Naive thymus-derived CD8-positive, alpha-beta T cell (primary cell): ENCODE data around the gene ANKS1B. TPM values are rescaled to one million over a fixed set of nuclear protein-coding genes. Genes with fewer than 3 reads are reported as not detected.

ENCODE experiments used
- ATAC-seq, 2 donors: fragments of 150-1000 bp; cut with Tn5 transposase in 1 of 2; sonication (Bioruptor Pico), chemical (Tn5 transposase) in 1 of 2; 1 replicate in 1 of 2; 2 replicates in 1 of 2; pipeline ENCODE4 v1.10.0; 2021; ENCODE audit warnings: mild to moderate bottlenecking in 2 of 2, moderate library complexity in 2 of 2
- POLR2A ChIA-PET: fragments of 350-600 bp; sonication (Branson Sonifier 250); formaldehyde crosslinking; loops from one replicate; lab custom pipeline; 2021; ENCODE audit warnings: antibody characterized with exemption; lab: Charles Lee
- DNase-seq, 10 donors: peaks; one replicate each; pipeline versions ENCODE4 v3.0.0 to v3.0.0-alpha.2; 2020 to 2022
- H3K27ac Mint-ChIP-seq, 10 donors: one replicate each; pipeline ENCODE4 v1.8.0; 2020 to 2022; ENCODE audit warnings: mild to moderate bottlenecking in 10 of 10, mixed read lengths in 10 of 10, moderate library complexity in 4 of 10, inconsistent platforms in 1 of 10
- H3K27me3 Mint-ChIP-seq, 5 donors: one replicate each; pipeline ENCODE4 v1.8.0; 2021 to 2022; ENCODE audit warnings: mixed read lengths in 5 of 5
- H3K36me3 Mint-ChIP-seq, 3 donors: one replicate each; pipeline ENCODE4 v1.8.0; 2020 to 2022; ENCODE audit warnings: mixed read lengths in 3 of 3, mild to moderate bottlenecking in 2 of 3, inconsistent platforms in 1 of 3
- H3K4me1 Mint-ChIP-seq, 4 donors: one replicate each; pipeline ENCODE4 v1.8.0; 2021 to 2022; ENCODE audit warnings: mixed read lengths in 4 of 4
- H3K4me3 Mint-ChIP-seq, 10 donors: one replicate each; pipeline ENCODE4 v1.8.0; 2020 to 2022; ENCODE audit warnings: mild to moderate bottlenecking in 10 of 10, mixed read lengths in 10 of 10, moderate library complexity in 6 of 10, inconsistent platforms in 1 of 10
- H3K9me3 Mint-ChIP-seq, 9 donors: one replicate each; pipeline ENCODE4 v1.8.0; 2020 to 2022; ENCODE audit warnings: mixed read lengths in 9 of 9, mild to moderate bottlenecking in 3 of 9, inconsistent platforms in 1 of 9, moderate library complexity in 1 of 9
- polyA plus RNA-seq, 3 donors: library from polyadenylated mRNA; unstranded; fragments of 300-500 nt; fragmentation: Illumina TruSeq; gene quantifications; one replicate each; pipeline ENCODE4 v1.2.3, GENCODE V29; 2021
- total RNA-seq, 8 experiments: library from RNA in 2 of 8; stranded (reverse) in 2 of 8; gene quantifications; one replicate each; pipeline ENCODE4 v1.2.3 and lab custom pipeline; 2021 to 2026

The ANKS1B gene
- total and polyA plus RNA-seq, 5 experiments from 2014 or later, result not detected

DNA sequence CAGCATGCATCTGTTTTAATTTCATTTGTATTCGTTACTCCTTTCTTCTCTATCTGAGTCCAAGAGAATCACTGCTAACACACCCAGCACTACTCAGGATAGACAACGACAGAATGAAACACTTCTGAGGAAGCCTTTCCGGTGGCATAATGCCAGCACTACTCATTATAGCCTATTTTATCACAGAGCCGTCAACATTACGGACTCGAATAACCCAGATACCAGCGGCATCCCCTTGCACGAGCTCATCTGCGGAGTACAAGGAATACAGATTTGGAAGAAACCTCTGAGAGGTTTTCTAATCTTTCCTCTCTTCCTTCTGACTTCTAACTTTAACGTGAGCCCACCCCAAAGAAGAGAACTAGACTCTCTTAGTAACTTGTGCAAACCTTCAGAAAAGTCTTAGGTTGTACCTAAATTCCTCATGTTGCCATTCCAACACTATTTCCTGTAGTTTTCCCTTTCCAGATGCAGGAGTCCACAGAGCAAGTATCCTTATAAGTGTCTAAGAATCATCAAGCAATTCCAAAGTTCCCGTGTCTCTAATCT is 1091.5 kb downstream of the ANKS1B start:
- Mint-ChIP-seq H3K9me3 (peaks cover 0 to 4% (median 0%) of the 10 kb centered on the region in 9 donors), H3K36me3 (no peaks in the 10 kb centered on the region), H3K27me3 (peaks cover 35 to 71% (median 58%) of the 10 kb centered on the region in 5 donors), H3K4me3 (no peak overlapping the region), H3K27ac (no peak overlapping the region), H3K4me1 (peaks cover 0 to 1% (median 0%) of the 10 kb centered on the region in 4 donors)
- DNase-seq, result no peak
- ATAC-seq, result no peak
- POLR2A ChIA-PET, result no interaction called here

DNA sequence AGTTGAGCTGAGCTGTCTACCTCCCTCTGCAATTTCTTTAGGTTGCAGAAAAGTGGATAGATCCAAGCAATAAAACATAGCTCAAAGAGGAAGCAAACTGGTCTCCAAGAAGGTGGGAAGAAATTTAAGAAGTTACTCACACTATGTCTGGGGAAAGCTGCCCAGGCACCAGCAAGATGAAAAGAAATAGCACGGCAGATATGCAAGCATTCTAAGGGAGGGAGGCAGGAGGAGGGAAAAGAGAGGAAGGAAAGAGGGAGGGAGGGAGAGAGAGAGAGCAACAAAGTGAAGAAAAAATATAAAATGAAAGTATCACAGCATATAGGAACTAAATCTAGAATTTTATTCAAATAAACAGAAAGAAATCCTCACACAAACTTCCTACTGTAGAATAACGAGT is 1099.0 kb downstream of the ANKS1B start:
- no peak overlapping the region for H3K4me3 Mint-ChIP-seq
- no peaks in the 10 kb centered on the region for H3K36me3 Mint-ChIP-seq
- DNase-seq (no peak), ATAC-seq (no peak)
- H3K27ac Mint-ChIP-seq, result no peak overlapping the region
- POLR2A ChIA-PET, result no interaction called here
- H3K9me3 Mint-ChIP-seq, result peaks cover 0 to 11% (median 0%) of the 10 kb centered on the region in 9 donors
- H3K4me1 Mint-ChIP-seq, result no peaks in the 10 kb centered on the region
- H3K27me3 Mint-ChIP-seq, result peaks cover 13 to 37% (median 19%) of the 10 kb centered on the region in 5 donors

DNA sequence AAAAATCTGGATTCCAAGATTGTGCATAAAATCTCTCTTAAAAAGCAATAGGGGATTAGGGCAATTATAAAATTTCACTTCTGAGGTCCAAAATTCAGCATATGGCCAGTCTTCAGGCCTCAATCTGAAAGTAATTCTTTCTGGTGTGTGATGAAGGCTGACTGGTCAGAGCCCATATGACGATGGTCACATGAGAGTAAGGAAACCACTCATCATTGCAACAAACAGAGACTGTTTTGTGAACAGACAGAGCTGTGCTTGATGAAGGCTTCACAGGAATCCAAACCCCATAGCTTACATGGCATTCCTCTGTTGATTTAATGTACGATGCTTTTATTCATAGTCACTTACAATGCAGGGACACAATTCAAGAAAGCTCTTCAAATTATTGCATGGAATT is 1101.5 kb downstream of the ANKS1B start:
- H3K36me3 Mint-ChIP-seq, result no peaks in the 10 kb centered on the region
- H3K4me1 Mint-ChIP-seq, result no peaks in the 10 kb centered on the region
- no peak for DNase-seq
- H3K27ac Mint-ChIP-seq, result peak overlapping the region in 1 of 10 donors; percentile 9
- no peak overlapping the region for H3K4me3 Mint-ChIP-seq
- POLR2A ChIA-PET, result no interaction called here
- peaks cover 0 to 11% (median 0%) of the 10 kb centered on the region in 9 donors for H3K9me3 Mint-ChIP-seq
- ATAC-seq, result no peak
- peaks cover 2 to 22% (median 15%) of the 10 kb centered on the region in 5 donors for H3K27me3 Mint-ChIP-seq

DNA sequence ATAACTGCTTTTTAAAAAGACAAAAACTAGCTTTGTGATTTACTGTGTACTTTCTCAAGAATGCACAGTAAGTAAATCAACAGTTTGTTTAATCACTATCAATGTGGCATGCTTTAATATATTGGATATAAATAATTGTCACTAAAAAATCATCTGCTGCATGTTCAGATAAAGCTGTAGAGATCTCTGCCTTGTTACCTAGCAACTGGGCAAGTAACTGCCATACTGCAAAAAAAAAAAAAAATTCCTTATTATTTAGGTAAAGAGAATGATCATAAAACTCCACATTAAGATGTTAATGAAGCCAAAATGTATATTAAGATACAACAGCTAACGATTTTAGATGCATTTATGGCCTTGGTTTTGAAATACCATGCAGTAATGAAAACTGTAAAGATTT is 1102.2 kb downstream of the ANKS1B start:
- no peak for DNase-seq
- no peaks in the 10 kb centered on the region for H3K4me1 Mint-ChIP-seq
- no peak overlapping the region for H3K27ac Mint-ChIP-seq
- ATAC-seq, result no peak
- H3K4me3 Mint-ChIP-seq, result no peak overlapping the region
- POLR2A ChIA-PET, result no interaction called here
- peaks cover 0 to 23% (median 15%) of the 10 kb centered on the region in 5 donors for H3K27me3 Mint-ChIP-seq
- H3K36me3 Mint-ChIP-seq, result no peaks in the 10 kb centered on the region
- peaks cover 0 to 11% (median 0%) of the 10 kb centered on the region in 9 donors for H3K9me3 Mint-ChIP-seq

DNA sequence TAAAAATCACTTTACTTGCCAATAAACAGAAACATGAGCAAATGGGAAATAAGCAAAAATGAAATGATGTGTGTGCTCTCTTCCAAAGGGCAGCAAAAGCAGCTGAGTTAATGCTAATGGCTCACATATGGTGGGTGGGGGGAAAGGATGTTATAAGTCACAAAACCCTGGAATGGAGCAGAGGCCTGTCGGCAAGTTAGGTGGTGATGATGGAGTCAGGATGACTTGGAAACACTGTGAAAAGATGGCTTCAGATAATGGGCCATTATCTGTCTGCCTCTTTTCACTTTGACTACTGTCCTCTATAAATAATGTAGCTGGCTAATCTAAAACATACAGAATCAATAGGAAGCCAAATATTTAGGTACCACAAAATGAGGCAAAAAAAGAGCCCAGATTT is 1111.0 kb downstream of the ANKS1B start:
- no peaks in the 10 kb centered on the region for H3K36me3 Mint-ChIP-seq
- no peaks in the 10 kb centered on the region for H3K4me1 Mint-ChIP-seq
- POLR2A ChIA-PET, result no interaction called here
- H3K27me3 Mint-ChIP-seq, result peaks cover 0 to 20% (median 3%) of the 10 kb centered on the region in 5 donors
- ATAC-seq (no peak), DNase-seq (no peak)
- H3K4me3 Mint-ChIP-seq, result no peak overlapping the region
- no peak overlapping the region for H3K27ac Mint-ChIP-seq
- H3K9me3 Mint-ChIP-seq, result no peaks in the 10 kb centered on the region

DNA sequence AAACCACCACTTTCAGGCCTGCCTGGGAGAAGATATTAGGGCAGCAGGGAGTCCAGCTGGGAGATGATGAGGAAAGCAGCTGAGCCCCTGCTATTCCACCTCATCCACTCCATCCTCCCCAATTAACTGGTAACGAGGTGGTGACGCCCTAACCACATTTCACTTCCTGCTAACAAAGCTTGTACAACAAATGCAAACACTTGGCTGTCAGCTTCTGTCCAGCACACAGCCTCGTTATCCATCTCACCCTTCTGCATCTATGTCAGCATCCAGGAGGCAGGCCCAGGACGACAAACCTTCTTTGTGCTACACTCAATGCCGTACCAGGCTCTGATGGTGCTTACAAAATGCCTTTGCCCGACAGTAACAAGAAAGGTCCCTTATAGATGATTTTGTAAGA is 1114.2 kb downstream of the ANKS1B start:
- no peaks in the 10 kb centered on the region for H3K4me1 Mint-ChIP-seq
- peaks cover 0 to 11% (median 7%) of the 10 kb centered on the region in 5 donors for H3K27me3 Mint-ChIP-seq
- peaks cover 0 to 9% (median 0%) of the 10 kb centered on the region in 9 donors for H3K9me3 Mint-ChIP-seq
- POLR2A ChIA-PET, result no interaction called here
- H3K36me3 Mint-ChIP-seq, result no peaks in the 10 kb centered on the region
- no peak overlapping the region for H3K4me3 Mint-ChIP-seq
- no peak for ATAC-seq
- H3K27ac Mint-ChIP-seq, result no peak overlapping the region
- DNase-seq, result no peak

DNA sequence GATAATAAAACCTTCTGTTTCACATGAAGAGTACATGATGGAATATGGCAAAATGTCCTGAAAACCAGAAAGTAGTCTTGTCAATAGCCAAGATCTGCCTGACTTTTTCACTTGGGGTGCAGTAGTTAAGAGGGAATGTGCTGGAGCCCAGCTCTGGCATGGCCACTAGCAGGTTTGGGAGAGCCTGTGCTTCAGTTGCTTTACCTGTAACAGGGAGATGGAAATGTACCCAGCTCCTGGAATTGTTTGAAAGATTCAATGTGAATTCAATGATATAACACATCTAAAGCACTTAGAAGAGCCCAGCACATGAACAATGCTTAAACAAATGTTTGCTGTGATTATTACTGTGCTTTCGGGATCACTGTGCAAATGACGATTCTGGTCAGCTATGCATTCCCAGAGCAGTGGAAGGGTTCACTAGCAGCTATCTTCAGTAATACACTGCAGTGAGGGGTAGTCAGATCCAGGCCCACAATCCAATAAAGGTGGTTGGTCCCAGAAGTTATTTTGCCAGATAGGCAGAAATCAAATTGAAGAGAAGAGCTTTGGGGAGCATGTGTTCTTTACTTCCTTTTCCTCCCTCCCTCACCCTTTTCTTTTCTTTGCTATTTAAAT is 1114.7 kb downstream of the ANKS1B start:
- DNase-seq (no peak), ATAC-seq (no peak)
- POLR2A ChIA-PET, result no interaction called here
- Mint-ChIP-seq H3K36me3 (no peaks in the 10 kb centered on the region), H3K27ac (no peak overlapping the region), H3K4me1 (no peaks in the 10 kb centered on the region), H3K27me3 (peaks cover 0 to 11% (median 9%) of the 10 kb centered on the region in 5 donors), H3K9me3 (peaks cover 0 to 14% (median 0%) of the 10 kb centered on the region in 9 donors), H3K4me3 (no peak overlapping the region)

DNA sequence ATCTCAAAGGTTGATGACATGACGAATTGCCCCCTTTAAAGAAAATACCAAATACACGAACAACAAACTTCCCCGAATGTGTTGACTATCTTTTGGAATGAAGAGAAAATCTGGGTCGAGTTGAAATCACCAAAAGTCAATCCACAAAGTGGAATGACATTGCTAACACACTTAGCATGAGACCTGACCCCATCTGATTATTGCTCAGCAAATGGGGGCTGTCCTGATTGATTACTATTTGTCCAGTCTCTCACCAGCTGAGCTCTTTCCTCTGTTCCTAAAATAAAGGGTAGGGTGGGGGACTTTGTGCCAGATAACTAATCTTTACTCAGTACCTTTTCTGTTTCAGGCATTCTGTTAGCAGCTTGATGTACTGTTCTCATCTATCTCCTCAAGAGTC is 1116.2 kb downstream of the ANKS1B start:
- ATAC-seq (no peak), DNase-seq (no peak)
- POLR2A ChIA-PET, result no interaction called here
- no peak overlapping the region for H3K27ac Mint-ChIP-seq
- H3K36me3 Mint-ChIP-seq, result no peaks in the 10 kb centered on the region
- no peaks in the 10 kb centered on the region for H3K4me1 Mint-ChIP-seq
- peaks cover 0 to 20% (median 0%) of the 10 kb centered on the region in 9 donors for H3K9me3 Mint-ChIP-seq
- H3K4me3 Mint-ChIP-seq, result no peak overlapping the region
- peaks cover 2 to 14% (median 9%) of the 10 kb centered on the region in 5 donors for H3K27me3 Mint-ChIP-seq

DNA sequence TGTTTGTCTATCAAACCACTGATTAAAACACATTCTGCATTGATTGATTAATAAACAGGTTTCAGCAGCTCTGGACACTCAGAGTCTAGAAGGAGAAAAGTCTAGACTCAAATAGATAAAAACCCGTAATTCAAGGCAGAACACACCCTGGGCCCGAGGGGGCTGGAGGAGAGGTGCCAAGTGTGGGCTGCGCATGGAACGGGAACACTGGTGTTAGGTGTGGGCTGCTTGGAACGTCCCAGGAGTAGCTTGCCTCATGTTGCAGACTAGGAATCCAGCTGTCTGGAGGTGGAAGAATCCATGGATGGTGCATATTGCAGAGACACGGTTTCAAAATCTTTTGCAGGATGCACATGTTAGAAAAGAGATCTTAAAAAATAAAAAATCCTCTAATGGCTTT is 1116.7 kb downstream of the ANKS1B start:
- Mint-ChIP-seq H3K9me3 (peaks cover 0 to 20% (median 0%) of the 10 kb centered on the region in 9 donors), H3K4me1 (no peaks in the 10 kb centered on the region), H3K27me3 (peaks cover 2 to 14% (median 10%) of the 10 kb centered on the region in 5 donors), H3K36me3 (no peaks in the 10 kb centered on the region), H3K27ac (no peak overlapping the region), H3K4me3 (no peak overlapping the region)
- no peak for DNase-seq
- POLR2A ChIA-PET, result no interaction called here
- ATAC-seq, result no peak

DNA sequence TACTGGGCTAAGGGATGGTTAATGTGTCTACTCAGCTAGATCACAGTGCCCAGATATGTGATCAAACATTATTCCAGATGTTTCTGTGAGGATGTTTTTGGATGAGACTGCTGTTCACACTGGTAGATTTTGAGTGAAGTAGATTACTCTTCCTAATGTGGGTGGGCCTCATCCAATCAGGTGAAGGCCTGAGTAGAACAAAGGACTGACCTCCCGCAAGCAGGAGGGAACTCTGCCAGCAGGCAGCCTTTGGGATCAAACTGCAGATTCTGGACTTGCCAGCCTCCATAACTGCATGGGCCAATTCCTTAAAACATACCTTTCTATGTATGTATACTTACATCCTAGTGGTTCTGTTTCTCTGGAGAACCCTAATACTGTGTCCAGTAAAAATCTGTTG is 1120.4 kb downstream of the ANKS1B start:
- POLR2A ChIA-PET, result no interaction called here
- no peak for ATAC-seq

DNA sequence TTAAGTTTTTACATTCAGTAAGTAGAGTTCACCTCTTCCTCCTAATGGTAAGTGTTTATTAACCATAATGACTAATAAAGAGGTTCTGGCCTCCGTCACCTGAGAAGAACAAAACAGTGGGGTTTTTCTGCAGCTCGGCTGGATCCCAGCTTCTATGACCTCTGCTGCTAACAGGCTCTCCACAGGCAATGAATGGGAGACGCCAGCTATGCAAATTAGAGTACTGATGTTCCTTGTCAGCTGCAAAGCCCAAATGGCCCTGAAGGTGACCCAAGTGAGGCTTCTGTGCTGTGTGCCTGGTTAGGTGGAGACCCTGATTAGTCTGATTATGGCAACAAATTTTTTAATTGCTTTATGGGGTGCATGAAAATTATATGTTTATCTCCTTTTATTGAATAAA is 1121.6 kb downstream of the ANKS1B start:
- DNase-seq, result no peak
- no peak overlapping the region for H3K4me3 Mint-ChIP-seq
- no peaks in the 10 kb centered on the region for H3K36me3 Mint-ChIP-seq
- POLR2A ChIA-PET, result no interaction called here
- H3K27ac Mint-ChIP-seq, result no peak overlapping the region
- ATAC-seq, result no peak
- peaks cover 0 to 20% (median 0%) of the 10 kb centered on the region in 9 donors for H3K9me3 Mint-ChIP-seq
- H3K4me1 Mint-ChIP-seq, result no peaks in the 10 kb centered on the region
- peaks cover 0 to 14% (median 2%) of the 10 kb centered on the region in 5 donors for H3K27me3 Mint-ChIP-seq

More for the DNA sequence above, 1120.4 kb downstream of the ANKS1B start:
- H3K4me1 Mint-ChIP-seq, result no peaks in the 10 kb centered on the region
- H3K27me3 Mint-ChIP-seq, result peaks cover 0 to 14% (median 3%) of the 10 kb centered on the region in 5 donors
- no peaks in the 10 kb centered on the region for H3K36me3 Mint-ChIP-seq
- H3K27ac Mint-ChIP-seq, result no peak overlapping the region
- H3K4me3 Mint-ChIP-seq, result no peak overlapping the region
- no peak for DNase-seq
- H3K9me3 Mint-ChIP-seq, result peaks cover 0 to 20% (median 0%) of the 10 kb centered on the region in 9 donors

DNA sequence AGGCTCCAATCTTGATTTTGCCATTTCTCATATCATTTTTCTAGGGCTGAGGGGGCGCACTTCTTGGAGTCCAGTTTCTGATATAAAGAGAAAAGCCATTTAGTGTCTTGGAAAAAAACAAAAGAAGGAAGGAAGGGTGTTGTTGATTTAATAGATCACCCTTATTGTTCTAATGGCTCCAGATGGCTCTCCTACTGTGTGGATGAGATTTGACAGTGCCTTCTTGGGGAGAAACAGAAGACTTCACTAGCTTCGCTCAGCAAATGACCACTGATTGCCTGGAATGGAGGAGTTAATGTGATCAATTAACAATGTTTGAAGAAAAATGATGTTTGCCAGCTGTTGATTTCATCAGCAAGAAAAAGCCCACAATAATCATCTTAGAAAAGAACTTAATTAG is 1123.5 kb downstream of the ANKS1B start:
- H3K36me3 Mint-ChIP-seq, result no peaks in the 10 kb centered on the region

DNA sequence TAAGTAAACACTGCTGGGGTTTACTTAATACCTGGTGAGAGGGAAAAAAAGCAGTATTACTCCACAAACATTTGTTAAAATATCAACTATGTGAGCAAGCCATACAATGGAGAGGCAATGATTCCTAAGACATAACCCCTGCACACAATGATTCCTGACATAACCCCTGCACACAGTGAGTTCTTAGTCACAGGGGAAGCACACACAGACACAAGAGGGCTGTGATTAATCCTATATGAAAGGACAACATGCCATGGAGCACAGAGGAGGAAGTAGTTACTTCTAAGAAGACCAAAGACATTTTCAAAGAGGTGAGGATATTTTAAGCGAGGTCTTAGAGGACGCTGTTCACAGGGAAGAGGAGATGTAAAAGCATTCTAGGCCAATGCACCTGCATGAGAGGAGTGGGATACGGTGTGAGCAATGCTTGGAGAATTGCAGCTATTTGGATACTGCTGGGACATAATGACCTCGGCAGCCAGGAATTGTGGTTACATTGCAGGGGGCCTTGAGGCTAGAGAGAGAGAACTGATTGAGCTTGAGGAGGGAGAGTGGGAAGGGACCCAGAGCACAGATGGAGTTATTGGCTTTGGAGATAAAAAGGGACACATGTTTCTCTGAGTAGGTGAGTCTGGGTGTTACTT is 1127.7 kb downstream of the ANKS1B start:
- Mint-ChIP-seq H3K4me1 (no peaks in the 10 kb centered on the region), H3K27me3 (peaks cover 0 to 9% (median 6%) of the 10 kb centered on the region in 5 donors), H3K27ac (peak overlapping the region in 1 of 10 donors; percentile 65), H3K36me3 (no peaks in the 10 kb centered on the region), H3K9me3 (no peaks in the 10 kb centered on the region), H3K4me3 (no peak overlapping the region)
- ATAC-seq, result no peak
- DNase-seq, result no peak
- POLR2A ChIA-PET, result no interaction called here

More for the DNA sequence above, 1123.5 kb downstream of the ANKS1B start:
- no peak for DNase-seq
- POLR2A ChIA-PET, result no interaction called here
- peaks cover 0 to 14% (median 2%) of the 10 kb centered on the region in 5 donors for H3K27me3 Mint-ChIP-seq
- ATAC-seq, result no peak
- no peaks in the 10 kb centered on the region for H3K4me1 Mint-ChIP-seq
- H3K9me3 Mint-ChIP-seq, result peaks cover 0 to 19% (median 0%) of the 10 kb centered on the region in 9 donors
- no peak overlapping the region for H3K4me3 Mint-ChIP-seq
- H3K27ac Mint-ChIP-seq, result no peak overlapping the region
